CD14-positive monocyte (primary cell): Measurements from ENCODE around the gene WNT9B. TPM values are rescaled to one million over a fixed set of nuclear protein-coding genes. Genes with fewer than 3 reads are reported as not detected.

ENCODE experiments used
- DNase-seq, 3 donors: peaks; one replicate each; pipeline ENCODE4 v3.0.0-alpha.2; 2011 to 2022
- H2AFZ ChIP-seq: 2 replicates; pipeline ENCODE4 v1.6.0; 2012; ENCODE audit warnings: mild to moderate bottlenecking, low read depth, low read length, inconsistent platforms; ENCODE audit not compliant: insufficient read depth, poor library complexity, severe bottlenecking
- H3K27ac ChIP-seq, 2 donors: 1 replicate in 1 of 2; 2 replicates in 1 of 2; pipeline ENCODE4 v1.5.1; 2012 to 2013; ENCODE audit warnings: low read length in 2 of 2, control low read depth in 1 of 2, inconsistent platforms in 1 of 2, low read depth in 1 of 2, mild to moderate bottlenecking in 1 of 2
- H3K27me3 ChIP-seq, 2 donors: one replicate each; pipeline versions ENCODE4 v1.6.0 to v1.6.1; 2011 to 2013; ENCODE audit warnings: low read length in 2 of 2; ENCODE audit not compliant: control insufficient read depth in 2 of 2, insufficient read depth in 2 of 2
- H3K36me3 ChIP-seq, 2 donors: replicated peaks in 1 of 2; 1 replicate in 1 of 2; 2 replicates in 1 of 2; pipeline versions ENCODE4 v1.5.1 to v1.6.1; 2012 to 2013; ENCODE audit warnings: low read length in 2 of 2, control low read depth in 1 of 2, inconsistent platforms in 1 of 2, mild to moderate bottlenecking in 1 of 2; ENCODE audit not compliant: insufficient read depth in 2 of 2, control insufficient read depth in 1 of 2
- H3K4me1 ChIP-seq, 2 donors: 1 replicate in 1 of 2; 2 replicates in 1 of 2; pipeline versions ENCODE4 v1.5.1 to v1.6.1; 2012 to 2013; ENCODE audit warnings: low read length in 2 of 2, control low read depth in 1 of 2, inconsistent platforms in 1 of 2, mild to moderate bottlenecking in 1 of 2, moderate library complexity in 1 of 2; ENCODE audit not compliant: insufficient read depth in 2 of 2, control insufficient read depth in 1 of 2
- H3K4me2 ChIP-seq: replicated peaks from 2 replicates; pipeline ENCODE3; 2012; ENCODE audit warnings: low read length, moderate library complexity, mild to moderate bottlenecking; ENCODE audit not compliant: poor library complexity, severe bottlenecking; ENCODE audit errors: extremely low read depth
- H3K4me3 ChIP-seq, 3 experiments: fragments of 200-600 bp in 1 of 3; sonication (generic) in 1 of 3; replicated peaks in 1 of 3; 1 replicate in 2 of 3; 2 replicates in 1 of 3; pipeline ENCODE4 v1.5.1; 2011 to 2013; ENCODE audit warnings: low read length in 3 of 3, mild to moderate bottlenecking in 3 of 3, control low read depth in 2 of 3, low read depth in 2 of 3, inconsistent platforms in 1 of 3, moderate library complexity in 1 of 3
- H3K79me2 ChIP-seq: 2 replicates; pipeline ENCODE4 v1.6.0; 2012; ENCODE audit warnings: mild to moderate bottlenecking, control low read depth, inconsistent platforms, low read length, moderate library complexity; ENCODE audit not compliant: insufficient read depth
- H3K9ac ChIP-seq: 2 replicates; pipeline ENCODE4 v1.6.0; 2017; ENCODE audit warnings: low read length, mild to moderate bottlenecking; ENCODE audit not compliant: insufficient read depth, poor library complexity, severe bottlenecking
- H3K9me3 ChIP-seq, 2 donors: replicated peaks in 1 of 2; 1 replicate in 1 of 2; 2 replicates in 1 of 2; pipeline versions ENCODE4 v1.5.1 to v1.6.1; 2012 to 2013; ENCODE audit warnings: low read length in 2 of 2, control low read depth in 1 of 2; ENCODE audit not compliant: control insufficient read depth in 1 of 2, insufficient read depth in 1 of 2
- H4K20me1 ChIP-seq: 2 replicates; pipeline ENCODE4 v1.6.0; 2012; ENCODE audit warnings: mild to moderate bottlenecking, low read length, control low read depth, moderate library complexity; ENCODE audit not compliant: insufficient read depth
- H3K27ac Mint-ChIP-seq, 7 donors: one replicate each; pipeline ENCODE4 v1.8.0; 2020; ENCODE audit warnings: mild to moderate bottlenecking in 7 of 7, mixed read lengths in 7 of 7, moderate library complexity in 6 of 7, inconsistent platforms in 2 of 7
- H3K27me3 Mint-ChIP-seq, 3 donors: one replicate each; pipeline ENCODE4 v1.8.0; 2021 to 2022; ENCODE audit warnings: low read depth in 3 of 3, mild to moderate bottlenecking in 3 of 3, mixed read lengths in 3 of 3, moderate library complexity in 3 of 3, inconsistent platforms in 1 of 3
- H3K36me3 Mint-ChIP-seq, 2 donors: one replicate each; pipeline ENCODE4 v1.8.0; 2020; ENCODE audit warnings: mixed read lengths in 2 of 2, inconsistent platforms in 1 of 2, mild to moderate bottlenecking in 1 of 2
- H3K4me1 Mint-ChIP-seq: one replicate; pipeline ENCODE4 v1.8.0; 2020; ENCODE audit warnings: mild to moderate bottlenecking, mixed read lengths
- H3K4me3 Mint-ChIP-seq, 2 donors: one replicate each; pipeline ENCODE4 v1.8.0; 2020; ENCODE audit warnings: mild to moderate bottlenecking in 2 of 2, mixed read lengths in 2 of 2, moderate library complexity in 1 of 2
- H3K9me3 Mint-ChIP-seq, 7 donors: one replicate each; pipeline ENCODE4 v1.8.0; 2020 to 2022; ENCODE audit warnings: mixed read lengths in 7 of 7, mild to moderate bottlenecking in 6 of 7, moderate library complexity in 6 of 7, inconsistent platforms in 2 of 7
- WGBS: methylation state at CpG from one replicate; pipeline ENCODE4 v1.1.5; 2013; ENCODE audit warnings: missing lambda C conversion rate; ENCODE audit not compliant: insufficient coverage; 5-methylcytosine and 5-hydroxymethylcytosine counted together
- intact Hi-C, 2 donors: fragments of 100-400 bp; cut with micrococcal nuclease; formaldehyde crosslinking; loops; one replicate each; pipeline versions ENCODE4 v1.15.0 to v1.15.1; 2023
- polyA plus RNA-seq, 3 donors: library from polyadenylated mRNA; depleted of rRNA in 1 of 3; unstranded in 2 of 3; stranded (reverse) in 1 of 3; fragments of 300-500 nt in 2 of 3; fragments of >200 nt in 1 of 3; fragmentation: Illumina TruSeq in 2 of 3; gene quantifications; 1 replicate in 2 of 3; 2 replicates in 1 of 3; pipeline ENCODE4 v1.2.3, GENCODE V29; 2012 to 2021
- TF ChIP-seq, protein P1 (sequence below): fragments of 200-600 bp; IDR thresholded peaks from one replicate; pipeline ENCODE4 v1.8.0; 2022; ENCODE audit warnings: antibody characterized with exemption, mild to moderate bottlenecking

WNT9B gene
- polyA plus RNA-seq, 3 donors = 0.19 TPM; not detected in 2

- Histone ChIP-seq H3K4me1 (peaks cover 23 to 28% of the 10 kb centered on the region in 2 donors), H3K36me3 (no peaks in the 10 kb centered on the region), H3K4me3 (no peak overlapping the region), H4K20me1 (no peaks in the 10 kb centered on the region), H3K9ac (no peak overlapping the region), H3K79me2 (no peaks in the 10 kb centered on the region), H3K27me3 (no peaks in the 10 kb centered on the region), H2AFZ (no peak overlapping the region), H3K27ac (no peak overlapping the region), H3K4me2 (no peak overlapping the region), H3K9me3 (no peaks in the 10 kb centered on the region)
- no peak for DNase-seq
- Mint-ChIP-seq H3K27me3 (peaks cover 4 to 8% (median 6%) of the 10 kb centered on the region in 3 donors), H3K36me3 (no peaks in the 10 kb centered on the region), H3K4me1 (peaks cover 26% of the 10 kb centered on the region), H3K9me3 (no peaks in the 10 kb centered on the region), H3K4me3 (no peak overlapping the region), H3K27ac (no peak overlapping the region)
- TF ChIP-seq, protein P1, sequence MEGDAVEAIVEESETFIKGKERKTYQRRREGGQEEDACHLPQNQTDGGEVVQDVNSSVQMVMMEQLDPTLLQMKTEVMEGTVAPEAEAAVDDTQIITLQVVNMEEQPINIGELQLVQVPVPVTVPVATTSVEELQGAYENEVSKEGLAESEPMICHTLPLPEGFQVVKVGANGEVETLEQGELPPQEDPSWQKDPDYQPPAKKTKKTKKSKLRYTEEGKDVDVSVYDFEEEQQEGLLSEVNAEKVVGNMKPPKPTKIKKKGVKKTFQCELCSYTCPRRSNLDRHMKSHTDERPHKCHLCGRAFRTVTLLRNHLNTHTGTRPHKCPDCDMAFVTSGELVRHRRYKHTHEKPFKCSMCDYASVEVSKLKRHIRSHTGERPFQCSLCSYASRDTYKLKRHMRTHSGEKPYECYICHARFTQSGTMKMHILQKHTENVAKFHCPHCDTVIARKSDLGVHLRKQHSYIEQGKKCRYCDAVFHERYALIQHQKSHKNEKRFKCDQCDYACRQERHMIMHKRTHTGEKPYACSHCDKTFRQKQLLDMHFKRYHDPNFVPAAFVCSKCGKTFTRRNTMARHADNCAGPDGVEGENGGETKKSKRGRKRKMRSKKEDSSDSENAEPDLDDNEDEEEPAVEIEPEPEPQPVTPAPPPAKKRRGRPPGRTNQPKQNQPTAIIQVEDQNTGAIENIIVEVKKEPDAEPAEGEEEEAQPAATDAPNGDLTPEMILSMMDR = no peak
- intact Hi-C loops = no loop called here
- WGBS = 96% methylated on average over 14 of the region's 16 CpGs
Measured at GRCh38 chr17:46872421-46872820, 21.0 kb downstream of the WNT9B start.

GRCh38 chr17:46873941-46874645 is 22.7 kb downstream of the WNT9B start:
- no peak overlapping the region for H2AFZ ChIP-seq
- TF ChIP-seq, protein P1 = no peak
- no peak overlapping the region for H3K27ac ChIP-seq
- Mint-ChIP-seq H3K27me3 (peaks cover 2 to 8% (median 5%) of the 10 kb centered on the region in 3 donors), H3K9me3 (no peaks in the 10 kb centered on the region), H3K4me1 (peaks cover 41% of the 10 kb centered on the region), H3K36me3 (no peaks in the 10 kb centered on the region), H3K27ac (peak overlapping the region in 2 of 7 donors; percentile 19 to 82), H3K4me3 (no peak overlapping the region)
- no peak for DNase-seq
- no peaks in the 10 kb centered on the region for H3K79me2 ChIP-seq
- no peak overlapping the region for H3K9ac ChIP-seq
- H3K4me2 ChIP-seq = no peak overlapping the region
- no peaks in the 10 kb centered on the region for H4K20me1 ChIP-seq
- H3K36me3 ChIP-seq = no peaks in the 10 kb centered on the region
- H3K9me3 ChIP-seq = no peaks in the 10 kb centered on the region
- WGBS = 88% methylated on average over 5 of the region's 7 CpGs
- H3K4me1 ChIP-seq = peaks cover 40 to 44% of the 10 kb centered on the region in 2 donors
- no peak overlapping the region for H3K4me3 ChIP-seq
- intact Hi-C loops = no loop called here
- no peaks in the 10 kb centered on the region for H3K27me3 ChIP-seq
